GM18511 (cell line): ENCODE measurements around the gene TTC28.

ENCODE experiments used
- ATAC-seq: cut with Tn5 transposase; IDR thresholded peaks from one replicate; pipeline ENCODE4 v1.9.1; 2021; ENCODE audit warnings: mild to moderate bottlenecking, moderate library complexity; ENCODE audit not compliant: unreplicated experiment

The TTC28 gene

DNA sequence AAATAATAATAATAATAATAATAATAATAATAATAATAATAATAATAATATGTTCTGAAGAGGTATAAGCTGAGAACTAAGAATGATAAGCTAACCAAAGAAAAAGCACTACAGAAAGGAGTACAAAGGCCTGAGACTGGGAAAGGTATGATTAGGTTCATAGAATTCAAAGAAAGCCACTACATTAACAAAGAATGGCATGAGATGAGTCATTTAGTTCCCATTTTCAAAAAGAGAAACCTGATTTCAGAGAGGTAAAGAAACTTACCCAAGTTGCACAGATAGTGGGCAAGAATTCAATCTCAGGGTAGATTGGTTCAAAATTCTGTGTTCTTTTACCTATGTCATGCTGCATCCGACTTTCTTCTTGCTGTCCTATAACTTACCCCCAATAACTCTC, 350.9 kb downstream of the TTC28 start:
- no peak for ATAC-seq

- no peak for ATAC-seq
Measured at GRCh38 chr22:28316014-28316413, 363.6 kb downstream of the TTC28 start.

GRCh38 chr22:28314959-28315358, 364.7 kb downstream of the TTC28 start:
- ATAC-seq: no peak

- ATAC-seq: no peak
Measured at GRCh38 chr22:28310299-28310698, 369.3 kb downstream of the TTC28 start.

DNA sequence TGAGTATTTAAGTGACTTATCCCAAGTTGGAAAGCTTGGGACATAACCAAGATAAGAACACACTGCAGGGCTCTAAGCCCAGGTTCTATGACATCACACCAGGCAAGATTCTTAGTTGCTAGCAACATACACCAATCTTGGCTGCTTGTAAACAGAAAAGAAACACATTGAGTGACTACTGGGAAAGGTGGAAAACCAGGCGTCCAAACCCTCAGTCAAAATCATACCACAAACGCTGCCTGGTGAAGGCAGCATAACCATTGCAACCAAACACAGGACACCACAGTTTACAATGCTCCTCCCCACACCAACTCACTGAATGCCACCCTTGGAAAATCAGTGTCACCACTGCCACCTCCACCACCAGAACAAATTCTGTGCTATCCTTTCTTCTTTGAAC, 379.9 kb downstream of the TTC28 start:
- ATAC-seq: no peak

DNA sequence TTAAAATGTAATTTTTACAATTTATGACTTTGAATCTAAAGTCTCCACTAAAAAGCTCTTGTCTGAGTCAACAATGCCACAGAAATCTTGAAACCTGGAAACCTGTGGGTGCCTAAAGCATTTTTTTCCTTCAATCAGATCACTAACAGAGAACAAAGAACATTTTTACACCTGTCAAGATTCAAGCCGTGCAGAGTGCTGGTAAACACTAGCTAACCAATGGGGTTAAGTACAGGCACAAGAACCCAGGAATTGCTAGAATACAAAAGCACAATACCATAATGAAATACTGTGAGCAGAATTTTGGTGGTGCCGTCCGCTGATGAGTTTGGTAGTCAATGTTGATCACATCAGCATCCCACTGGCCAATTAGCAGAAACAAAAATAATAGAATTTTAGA, 380.3 kb downstream of the TTC28 start:
- no peak for ATAC-seq

DNA sequence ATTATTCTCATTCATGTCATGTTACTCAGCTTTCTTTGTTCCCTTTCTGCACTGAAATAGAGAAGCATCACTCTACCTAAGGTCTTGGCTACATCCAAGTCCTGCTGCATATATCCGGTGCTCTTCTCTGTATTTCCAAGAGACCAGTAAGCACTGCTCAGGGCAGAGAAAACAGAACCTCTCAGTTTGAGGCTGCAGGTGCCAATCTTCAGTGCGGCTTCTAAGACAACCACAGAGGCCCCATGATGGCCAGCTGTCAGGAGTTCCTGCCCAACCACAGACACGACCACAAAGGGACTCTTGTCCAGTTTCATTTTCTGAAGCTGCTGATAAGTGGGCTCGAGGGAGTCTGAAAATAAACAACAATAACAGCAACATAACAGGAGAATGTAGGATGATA, 382.1 kb downstream of the TTC28 start:
- no peak for ATAC-seq

DNA sequence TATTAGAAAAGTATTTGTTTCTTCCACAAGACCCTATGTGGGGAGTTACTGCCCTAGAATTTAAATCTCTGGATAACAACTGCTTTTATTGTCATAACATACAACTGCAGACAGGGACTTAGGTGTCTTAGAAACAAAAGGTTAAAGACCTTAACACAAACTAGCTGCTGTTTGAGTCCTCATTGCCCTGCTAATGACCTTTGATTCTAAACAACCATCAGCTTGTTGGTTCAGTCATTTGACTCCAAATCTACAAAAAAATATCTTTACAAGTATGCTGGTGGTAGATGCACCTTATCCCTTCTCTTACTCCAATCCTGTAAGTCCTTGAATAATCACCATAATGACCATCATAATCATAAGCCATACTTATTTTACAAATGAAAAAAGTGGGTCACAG, 383.2 kb downstream of the TTC28 start:
- ATAC-seq: no peak

DNA sequence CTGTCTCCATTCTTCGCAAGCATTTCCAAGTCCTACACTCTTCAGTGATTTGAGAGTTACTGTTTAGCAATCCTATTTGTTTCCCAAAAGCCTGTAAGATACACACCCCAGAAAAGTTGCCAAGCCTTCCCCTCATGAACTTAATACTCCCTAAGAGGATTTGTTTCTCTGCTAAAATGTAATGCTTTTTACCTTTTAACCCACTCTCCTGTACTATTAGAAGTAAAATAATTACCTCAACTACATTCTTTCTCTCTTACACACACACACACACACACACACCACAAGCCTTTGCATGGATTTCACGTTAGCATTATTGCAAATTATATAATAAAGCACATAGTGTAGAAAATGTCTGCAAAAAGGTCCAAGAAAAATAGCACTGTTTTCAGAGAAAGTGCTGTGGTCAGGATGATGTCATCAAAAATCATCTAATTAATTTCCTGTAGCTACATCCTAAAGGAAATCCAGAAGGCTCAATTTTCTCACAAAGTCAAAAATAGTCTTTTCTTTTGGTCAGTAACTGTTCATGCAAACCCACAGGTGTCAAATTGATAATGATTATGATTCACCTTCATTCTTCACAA, 396.5 kb downstream of the TTC28 start:
- no peak for ATAC-seq

- ATAC-seq: no peak
Measured at GRCh38 chr22:28282405-28283067, 397.1 kb downstream of the TTC28 start.

DNA sequence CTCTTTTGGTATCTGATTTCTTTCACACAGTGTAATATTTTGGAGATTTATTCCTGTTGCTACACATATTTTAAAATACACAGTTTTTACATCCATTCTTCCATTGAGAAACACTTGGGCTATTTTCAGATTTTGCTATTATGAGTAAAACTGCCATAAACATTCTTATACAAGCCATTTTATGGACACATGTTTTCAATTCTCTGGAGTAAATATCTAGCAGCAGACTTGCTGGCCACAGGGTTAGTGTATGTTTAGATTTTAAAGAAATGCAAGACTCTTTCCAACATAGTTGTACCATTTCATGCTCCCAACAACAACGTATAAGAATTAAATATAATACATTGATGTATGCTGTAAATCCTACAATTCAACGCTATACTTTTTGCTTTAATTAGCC, 399.8 kb downstream of the TTC28 start:
- ATAC-seq: no peak

- no peak for ATAC-seq
Measured at GRCh38 chr22:28269277-28269676, 410.4 kb downstream of the TTC28 start.

DNA sequence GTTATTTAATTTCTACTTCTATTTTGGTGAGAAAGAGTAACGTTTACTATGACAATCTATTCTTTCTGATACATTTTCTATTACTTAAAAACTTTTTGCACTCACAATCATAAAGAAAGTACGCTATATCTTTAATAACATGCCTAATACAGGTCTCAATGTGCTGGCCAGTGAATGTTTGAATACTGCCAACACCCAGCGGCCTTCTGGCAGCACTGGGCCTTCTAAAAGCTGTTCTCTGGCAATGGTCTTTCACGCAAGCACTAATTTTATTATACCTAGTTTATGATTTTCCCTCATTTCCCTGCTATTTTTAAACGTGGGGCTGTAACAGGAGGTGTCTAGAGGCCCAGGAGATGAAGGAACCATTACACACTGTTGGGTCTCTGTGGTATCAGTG, 410.8 kb downstream of the TTC28 start:
- ATAC-seq: no peak

DNA sequence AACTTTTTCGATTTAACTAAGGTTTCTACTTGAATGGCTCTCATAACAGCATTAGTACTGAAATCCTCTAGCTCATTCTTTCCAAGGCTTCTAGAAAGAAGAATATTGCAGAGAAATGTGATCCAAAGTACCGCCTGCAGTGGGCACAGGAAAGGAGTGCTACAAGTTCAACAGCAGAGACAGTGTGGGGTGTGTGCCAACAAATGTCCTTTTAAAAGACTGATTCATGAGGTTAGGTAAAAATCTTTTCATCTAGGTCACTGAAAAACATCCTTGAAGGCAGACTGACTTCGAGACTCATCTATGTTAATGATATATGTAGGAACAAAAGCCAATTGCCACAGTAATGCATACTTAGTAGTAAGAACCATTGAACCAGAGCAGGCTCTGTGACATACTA, 411.5 kb downstream of the TTC28 start:
- no peak for ATAC-seq

DNA sequence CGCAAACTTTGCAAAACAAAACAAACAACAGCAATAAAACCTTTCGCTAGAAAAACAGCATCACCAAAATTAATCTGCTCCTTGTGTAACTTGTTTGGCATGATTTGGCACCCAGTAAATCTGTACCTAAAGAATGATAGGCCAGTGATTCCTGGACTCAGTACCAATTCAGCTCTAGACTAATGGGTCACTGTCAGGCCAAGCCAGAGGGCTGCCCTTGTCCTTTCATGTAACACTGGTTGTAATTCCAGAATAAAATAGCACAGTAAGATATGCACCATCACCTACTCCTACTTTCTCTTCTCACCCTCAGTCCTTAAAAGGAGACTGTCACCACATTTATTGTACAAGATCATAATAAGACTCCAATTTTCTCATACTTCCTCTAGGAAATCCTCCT, 419.0 kb downstream of the TTC28 start:
- no peak for ATAC-seq

GRCh38 chr22:28259774-28260312, 419.8 kb downstream of the TTC28 start:
- ATAC-seq: no peak

DNA sequence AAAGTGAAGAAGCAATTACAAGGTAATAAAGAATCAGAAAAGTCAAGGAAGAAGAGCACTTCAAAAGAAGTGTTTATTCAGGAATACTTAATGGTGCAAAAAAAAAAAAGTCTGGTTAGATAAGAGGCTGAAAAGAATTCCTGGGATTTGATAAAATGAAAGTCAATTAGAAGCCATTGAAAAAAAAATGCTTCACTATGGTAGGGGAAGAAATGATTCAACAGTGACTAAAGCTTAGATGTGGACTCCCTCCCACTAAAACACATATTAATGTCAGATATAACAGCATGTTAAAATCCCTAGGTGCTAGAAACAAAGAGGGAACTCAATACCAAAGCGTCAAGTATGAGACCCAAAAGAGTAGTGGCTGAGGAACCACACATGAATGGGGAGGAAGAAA, 425.2 kb downstream of the TTC28 start:
- ATAC-seq: no peak

GRCh38 chr22:28252539-28252938, 427.1 kb downstream of the TTC28 start:
- ATAC-seq: no peak

DNA sequence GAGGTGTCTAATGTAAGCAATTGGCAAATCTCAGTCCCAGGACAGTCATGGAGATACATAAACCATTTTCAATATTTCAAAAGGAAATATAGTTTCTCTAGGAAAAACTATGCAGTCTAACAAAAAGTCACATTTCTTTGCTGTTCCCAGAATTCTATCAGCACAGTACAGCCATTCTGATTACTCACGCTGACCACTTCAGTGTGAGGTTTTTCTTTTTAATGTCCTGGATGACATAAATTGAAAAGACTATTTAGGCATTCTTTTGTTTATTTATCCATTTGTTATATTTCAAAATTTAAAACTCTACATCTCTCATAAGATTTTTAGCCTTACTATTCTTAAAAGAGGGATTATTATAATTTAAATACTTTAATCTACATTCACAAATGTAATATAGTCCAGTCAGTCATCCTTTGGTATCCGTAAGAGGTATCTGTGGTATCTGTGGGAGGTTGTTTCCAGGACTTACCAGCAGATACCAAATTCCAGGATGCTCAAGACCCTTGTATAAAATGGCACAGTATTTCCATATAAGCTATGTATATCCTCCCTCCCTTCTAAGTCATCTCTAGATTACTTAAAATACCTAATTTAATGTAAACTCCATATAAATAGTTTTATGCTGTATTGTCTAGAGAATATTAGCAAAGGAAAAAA, 429.5 kb downstream of the TTC28 start:
- ATAC-seq: no peak

DNA sequence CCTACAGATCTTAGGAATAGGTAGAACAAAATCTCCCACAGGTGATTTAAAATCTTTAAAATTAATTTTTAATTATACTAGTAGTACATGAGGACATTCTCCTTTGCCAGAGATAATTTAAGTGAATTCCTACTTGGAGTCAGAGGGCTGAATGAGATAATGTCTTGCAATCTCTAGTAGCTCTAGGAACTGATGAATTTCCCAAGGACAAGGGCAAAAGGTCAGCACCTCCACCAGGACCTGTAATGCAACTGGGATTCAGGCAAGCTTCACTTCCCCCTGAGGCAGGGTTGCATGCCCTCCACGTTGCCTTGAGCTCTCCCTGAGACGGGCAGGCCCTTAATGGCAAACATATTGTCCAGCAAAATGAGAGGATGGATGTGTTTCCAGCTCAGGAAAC, 430.2 kb downstream of the TTC28 start:
- ATAC-seq: no peak

DNA sequence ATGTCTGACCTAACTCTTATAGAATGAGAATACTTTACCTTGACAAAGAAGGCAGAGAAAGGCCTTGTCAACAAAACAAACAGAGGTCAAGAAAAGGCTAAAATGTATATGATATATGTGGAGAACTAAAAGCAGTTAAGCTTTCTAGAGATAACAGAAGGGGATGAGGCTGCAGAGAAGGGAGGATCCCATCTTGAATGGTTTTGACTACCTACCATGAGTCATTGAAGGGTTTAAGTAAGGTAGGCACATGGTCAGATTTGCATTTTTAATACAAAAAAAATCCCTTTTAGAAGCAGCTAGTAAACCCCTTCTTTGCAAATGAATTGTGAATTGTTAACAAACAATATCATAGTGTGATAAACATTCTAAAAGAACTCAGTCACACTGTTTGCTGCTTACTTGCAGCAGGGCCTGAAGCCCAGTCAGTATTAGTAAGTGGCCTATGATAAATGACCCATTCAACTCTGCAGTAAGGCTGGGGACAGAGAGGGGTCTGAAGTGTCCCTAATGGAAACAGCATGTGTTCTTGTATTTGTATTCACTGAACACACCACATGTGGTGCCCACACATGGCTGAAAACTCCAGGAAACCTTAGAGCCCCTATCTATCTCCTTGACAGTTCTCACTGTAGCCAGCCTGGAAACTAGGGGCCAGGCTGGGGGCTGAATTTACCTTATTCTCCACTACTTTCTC, 431.8 kb downstream of the TTC28 start:
- ATAC-seq: no peak

GRCh38 chr22:28247136-28247535, 432.5 kb downstream of the TTC28 start:
- no peak for ATAC-seq
